Measurements from ENCODE around the gene FOXP1. TPM values are rescaled to one million over a fixed set of nuclear protein-coding genes. Genes with fewer than 3 reads are reported as not detected.

FOXP1 gene
- total and polyA plus RNA-seq, 3 donors from 2014 or later, result 37.8 to 105 (median 75.9) TPM

GRCh38 chr3:71451060-71451459 is 132.5 kb downstream of the FOXP1 start:
- 93 to 98% methylated on average over 4 of the region's 4 CpGs for WGBS, 2 donors
- Histone ChIP-seq H3K27ac (no peak overlapping the region), H3K4me3 (no peak overlapping the region), H3K4me1 (no peaks in the 10 kb centered on the region), H3K36me3 (ENCODE audit: low read depth, missing control alignments) (no peaks in the 10 kb centered on the region), H3K9me3 (no peaks in the 10 kb centered on the region), H3K27me3 (no peaks in the 10 kb centered on the region)
- DNase-seq, result no peak
- TF ChIP-seq POLR2A (IDR thresholded peaks at IDR 0.05) (no peak), CTCF (IDR thresholded peaks at IDR 0.05) (no peak)
- intact Hi-C loops (cut with DNase I; ENCODE audit: low total_unique reads), result no loop called here

- WGBS, 2 donors, result 89 to 94% methylated on average over 6 of the region's 6 CpGs
- H3K9me3 ChIP-seq, result no peaks in the 10 kb centered on the region
- no peaks in the 10 kb centered on the region for H3K36me3 ChIP-seq (ENCODE audit: low read depth, missing control alignments)
- no peak for TF ChIP-seq POLR2A (IDR thresholded peaks at IDR 0.05)
- no peaks in the 10 kb centered on the region for H3K4me1 ChIP-seq
- no peak overlapping the region for H3K27ac ChIP-seq
- DNase-seq, result no peak
- intact Hi-C loops (cut with DNase I; ENCODE audit: low total_unique reads), result no loop called here
- H3K4me3 ChIP-seq, result no peak overlapping the region
- H3K27me3 ChIP-seq, result no peaks in the 10 kb centered on the region
Observed at GRCh38 chr3:71450162-71450561, 133.4 kb downstream of the FOXP1 start.

GRCh38 chr3:71447803-71448202 is 135.7 kb downstream of the FOXP1 start:
- WGBS, 2 donors, result 85 to 92% methylated on average over 5 of the region's 5 CpGs
- H3K4me1 ChIP-seq, result no peaks in the 10 kb centered on the region

GRCh38 chr3:71447197-71447596 is 136.3 kb downstream of the FOXP1 start:
- H3K9me3 ChIP-seq, result no peaks in the 10 kb centered on the region
- no peak overlapping the region for H3K27ac ChIP-seq
- no peaks in the 10 kb centered on the region for H3K27me3 ChIP-seq
- H3K4me1 ChIP-seq, result no peaks in the 10 kb centered on the region
- intact Hi-C loops (cut with DNase I; ENCODE audit: low total_unique reads), result no loop called here
- WGBS, 2 donors, result 73 to 76% methylated on average over 2 of the region's 2 CpGs
- DNase-seq, result no peak
- H3K36me3 ChIP-seq (ENCODE audit: low read depth, missing control alignments), result no peaks in the 10 kb centered on the region
- H3K4me3 ChIP-seq, result no peak overlapping the region
- TF ChIP-seq POLR2A (IDR thresholded peaks at IDR 0.05), result no peak
- no peak for TF ChIP-seq CTCF (IDR thresholded peaks at IDR 0.05)

More at GRCh38 chr3:71447803-71448202, 135.7 kb downstream of the FOXP1 start:
- Histone ChIP-seq H3K36me3 (ENCODE audit: low read depth, missing control alignments) (no peaks in the 10 kb centered on the region), H3K9me3 (no peaks in the 10 kb centered on the region), H3K4me3 (no peak overlapping the region), H3K27me3 (no peaks in the 10 kb centered on the region), H3K27ac (no peak overlapping the region)
- no peak for TF ChIP-seq POLR2A (IDR thresholded peaks at IDR 0.05)
- no peak for DNase-seq
- intact Hi-C loops (cut with DNase I; ENCODE audit: low total_unique reads), result no loop called here

GRCh38 chr3:71446734-71447133 is 136.8 kb downstream of the FOXP1 start:
- intact Hi-C loops (cut with DNase I; ENCODE audit: low total_unique reads), result no loop called here
- H3K9me3 ChIP-seq, result no peaks in the 10 kb centered on the region
- no peaks in the 10 kb centered on the region for H3K4me1 ChIP-seq
- H3K27me3 ChIP-seq, result no peaks in the 10 kb centered on the region
- WGBS, 2 donors, result 100% methylated on average over 1 of the region's 1 CpG
- TF ChIP-seq POLR2A (IDR thresholded peaks at IDR 0.05), result no peak
- no peak for TF ChIP-seq CTCF (IDR thresholded peaks at IDR 0.05)
- no peaks in the 10 kb centered on the region for H3K36me3 ChIP-seq (ENCODE audit: low read depth, missing control alignments)
- H3K4me3 ChIP-seq, result no peak overlapping the region
- no peak overlapping the region for H3K27ac ChIP-seq
- no peak for DNase-seq

GRCh38 chr3:71446260-71446659 is 137.3 kb downstream of the FOXP1 start:
- WGBS, 2 donors, result 95 to 96% methylated on average over 4 of the region's 4 CpGs

More at GRCh38 chr3:71446260-71446659, 137.3 kb downstream of the FOXP1 start:
- Histone ChIP-seq H3K9me3 (no peaks in the 10 kb centered on the region), H3K4me1 (no peaks in the 10 kb centered on the region), H3K27me3 (no peaks in the 10 kb centered on the region), H3K36me3 (ENCODE audit: low read depth, missing control alignments) (no peaks in the 10 kb centered on the region), H3K27ac (no peak overlapping the region), H3K4me3 (no peak overlapping the region)
- TF ChIP-seq POLR2A (IDR thresholded peaks at IDR 0.05) (no peak), CTCF (IDR thresholded peaks at IDR 0.05) (no peak)
- no peak for DNase-seq
- intact Hi-C loops (cut with DNase I; ENCODE audit: low total_unique reads), result no loop called here
